ELF-1 (cell line): ENCODE results near the gene CCDC191.

Source experiments
- DNase-seq: peaks from one replicate; pipeline ENCODE4 v3.0.0-alpha.2; 2016; ENCODE audit warnings: low read depth, low spot score

The CCDC191 gene

GRCh38 chr3:113954091-113954685, 102.1 kb downstream of the CCDC191 start:
- DNase-seq, result no peak

GRCh38 chr3:113953677-113954076, 102.6 kb downstream of the CCDC191 start:
- no peak for DNase-seq

- DNase-seq, result no peak
These were observed 103.4 kb downstream of the CCDC191 start for GRCh38 chr3:113952921-113953320.

GRCh38 chr3:113948015-113948917, 108.1 kb downstream of the CCDC191 start:
- DNase-seq, result peak; percentile 60

GRCh38 chr3:113947372-113948014, 108.8 kb downstream of the CCDC191 start, which contains the start of gene ZDHHC23:
ZDHHC23 (plus strand) TSS chr3:113948013; CDS start chr3:113948803, 790 bp downstream.
- DNase-seq, result peak; percentile 38

GRCh38 chr3:113946831-113947230, 109.5 kb downstream of the CCDC191 start:
- DNase-seq, result no peak

- DNase-seq, result no peak
These were observed 128.8 kb downstream of the CCDC191 start for GRCh38 chr3:113927556-113927955.

GRCh38 chr3:113914646-113915045, 141.7 kb downstream of the CCDC191 start:
- DNase-seq, result no peak
